ENCODE measurements around the gene CCDC159.

Gene CCDC159

DNA sequence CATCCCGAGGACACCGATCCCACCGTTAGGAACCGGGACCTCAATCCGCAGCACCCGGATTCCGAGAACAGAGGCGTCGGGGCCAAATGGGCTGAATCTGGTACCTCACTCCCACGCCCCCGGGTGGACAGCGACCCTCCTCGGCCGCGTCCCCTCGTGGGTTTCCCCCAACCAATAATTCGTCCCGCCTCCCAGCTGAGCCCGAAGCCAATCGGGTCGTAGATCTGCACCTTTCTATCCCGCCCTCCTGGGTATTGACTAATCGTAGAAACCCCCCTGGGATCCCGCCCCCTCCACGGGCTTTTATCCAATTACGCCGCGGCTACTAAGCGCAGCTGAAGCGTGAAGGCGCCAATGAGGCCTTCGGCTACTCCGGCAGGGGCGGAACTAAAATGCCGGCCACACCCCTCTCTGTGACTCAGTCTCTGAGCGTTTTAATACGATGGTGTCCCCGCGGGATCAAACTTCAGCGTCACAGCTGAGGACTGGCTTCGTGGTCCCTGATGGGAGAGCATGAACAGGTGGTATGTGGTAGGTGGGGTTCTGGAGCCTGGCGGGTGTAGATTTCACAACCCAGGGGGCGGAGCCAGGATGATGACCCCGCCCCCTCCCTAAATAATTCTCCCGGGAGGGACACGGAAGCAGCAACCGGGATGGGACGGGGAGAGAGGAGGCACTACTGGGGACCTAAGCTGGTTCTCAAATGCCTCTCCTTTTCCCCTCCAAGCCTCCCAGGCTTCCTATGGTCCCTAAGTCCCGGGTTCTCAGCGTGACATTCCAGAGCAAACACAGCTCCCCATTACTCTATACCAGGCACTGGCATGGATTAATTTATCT lies at the start of gene CCDC159, which contains the start of gene TMEM205 (continued):
- no peak; the same call in 1 of the 2 replicates for TF ChIP-seq ZNF2 (tag by site-specific recombination; IDR thresholded peaks at IDR 0.05)
- no peak for TF ChIP-seq ZNF555 (tag by site-specific recombination; conservative IDR thresholded peaks at IDR 0.05)
- TF ChIP-seq ZNF660 (tag by site-specific recombination; IDR thresholded peaks at IDR 0.05) = no peak; the same call in 1 of the 2 replicates
- TF ChIP-seq TCF7L2 (IDR thresholded peaks at IDR 0.05; ENCODE audit: borderline replicate concordance, low read depth, low read length) = no peak
- no peak for TF ChIP-seq ZIC2 (tag by site-specific recombination; IDR thresholded peaks at IDR 0.05)
- TF ChIP-seq ZNF558 (tag by site-specific recombination; IDR thresholded peaks at IDR 0.05) = no peak
- TF ChIP-seq, protein P1, sequence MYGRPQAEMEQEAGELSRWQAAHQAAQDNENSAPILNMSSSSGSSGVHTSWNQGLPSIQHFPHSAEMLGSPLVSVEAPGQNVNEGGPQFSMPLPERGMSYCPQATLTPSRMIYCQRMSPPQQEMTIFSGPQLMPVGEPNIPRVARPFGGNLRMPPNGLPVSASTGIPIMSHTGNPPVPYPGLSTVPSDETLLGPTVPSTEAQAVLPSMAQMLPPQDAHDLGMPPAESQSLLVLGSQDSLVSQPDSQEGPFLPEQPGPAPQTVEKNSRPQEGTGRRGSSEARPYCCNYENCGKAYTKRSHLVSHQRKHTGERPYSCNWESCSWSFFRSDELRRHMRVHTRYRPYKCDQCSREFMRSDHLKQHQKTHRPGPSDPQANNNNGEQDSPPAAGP (tag by site-specific recombination; IDR thresholded peaks at IDR 0.05) = no peak
- TF ChIP-seq ZNF433 (tag by site-specific recombination; IDR thresholded peaks at IDR 0.05; ENCODE audit: low read depth) = no peak
- TF ChIP-seq, protein P2, sequence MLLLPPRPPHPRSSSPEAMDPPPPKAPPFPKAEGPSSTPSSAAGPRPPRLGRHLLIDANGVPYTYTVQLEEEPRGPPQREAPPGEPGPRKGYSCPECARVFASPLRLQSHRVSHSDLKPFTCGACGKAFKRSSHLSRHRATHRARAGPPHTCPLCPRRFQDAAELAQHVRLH (tag by site-specific recombination; IDR thresholded peaks at IDR 0.05) = no peak
- TF ChIP-seq ZNF501 (tag by site-specific recombination; IDR thresholded peaks at IDR 0.05) = no peak; the same call in 1 of the 2 replicates
- TF ChIP-seq ZBTB7A (tag by site-specific recombination; IDR thresholded peaks at IDR 0.05; ENCODE audit: low read depth) = no peak
- TF ChIP-seq, protein P3, sequence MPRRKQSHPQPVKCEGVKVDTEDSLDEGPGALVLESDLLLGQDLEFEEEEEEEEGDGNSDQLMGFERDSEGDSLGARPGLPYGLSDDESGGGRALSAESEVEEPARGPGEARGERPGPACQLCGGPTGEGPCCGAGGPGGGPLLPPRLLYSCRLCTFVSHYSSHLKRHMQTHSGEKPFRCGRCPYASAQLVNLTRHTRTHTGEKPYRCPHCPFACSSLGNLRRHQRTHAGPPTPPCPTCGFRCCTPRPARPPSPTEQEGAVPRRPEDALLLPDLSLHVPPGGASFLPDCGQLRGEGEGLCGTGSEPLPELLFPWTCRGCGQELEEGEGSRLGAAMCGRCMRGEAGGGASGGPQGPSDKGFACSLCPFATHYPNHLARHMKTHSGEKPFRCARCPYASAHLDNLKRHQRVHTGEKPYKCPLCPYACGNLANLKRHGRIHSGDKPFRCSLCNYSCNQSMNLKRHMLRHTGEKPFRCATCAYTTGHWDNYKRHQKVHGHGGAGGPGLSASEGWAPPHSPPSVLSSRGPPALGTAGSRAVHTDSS (tag by site-specific recombination; IDR thresholded peaks at IDR 0.05) = no peak
- no peak for TF ChIP-seq ZBTB8A (tag by site-specific recombination; IDR thresholded peaks at IDR 0.05)
- no peak for TF ChIP-seq ZNF157 (tag by site-specific recombination; IDR thresholded peaks at IDR 0.05)
- peak; percentile 91 for TF ChIP-seq ZNF629 (tag by site-specific recombination; IDR thresholded peaks at IDR 0.05)
- TF ChIP-seq ZNF747 (tag by site-specific recombination; IDR thresholded peaks at IDR 0.05) = no peak
- TF ChIP-seq ZSCAN23 (tag by site-specific recombination; IDR thresholded peaks at IDR 0.05) = no peak
- TF ChIP-seq, protein P4, sequence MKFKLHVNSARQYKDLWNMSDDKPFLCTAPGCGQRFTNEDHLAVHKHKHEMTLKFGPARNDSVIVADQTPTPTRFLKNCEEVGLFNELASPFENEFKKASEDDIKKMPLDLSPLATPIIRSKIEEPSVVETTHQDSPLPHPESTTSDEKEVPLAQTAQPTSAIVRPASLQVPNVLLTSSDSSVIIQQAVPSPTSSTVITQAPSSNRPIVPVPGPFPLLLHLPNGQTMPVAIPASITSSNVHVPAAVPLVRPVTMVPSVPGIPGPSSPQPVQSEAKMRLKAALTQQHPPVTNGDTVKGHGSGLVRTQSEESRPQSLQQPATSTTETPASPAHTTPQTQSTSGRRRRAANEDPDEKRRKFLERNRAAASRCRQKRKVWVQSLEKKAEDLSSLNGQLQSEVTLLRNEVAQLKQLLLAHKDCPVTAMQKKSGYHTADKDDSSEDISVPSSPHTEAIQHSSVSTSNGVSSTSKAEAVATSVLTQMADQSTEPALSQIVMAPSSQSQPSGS (tag by site-specific recombination; IDR thresholded peaks at IDR 0.05; ENCODE audit: low read depth) = no peak
- no peak for TF ChIP-seq ZNF623 (tag by site-specific recombination; IDR thresholded peaks at IDR 0.05)
- TF ChIP-seq, protein P5, sequence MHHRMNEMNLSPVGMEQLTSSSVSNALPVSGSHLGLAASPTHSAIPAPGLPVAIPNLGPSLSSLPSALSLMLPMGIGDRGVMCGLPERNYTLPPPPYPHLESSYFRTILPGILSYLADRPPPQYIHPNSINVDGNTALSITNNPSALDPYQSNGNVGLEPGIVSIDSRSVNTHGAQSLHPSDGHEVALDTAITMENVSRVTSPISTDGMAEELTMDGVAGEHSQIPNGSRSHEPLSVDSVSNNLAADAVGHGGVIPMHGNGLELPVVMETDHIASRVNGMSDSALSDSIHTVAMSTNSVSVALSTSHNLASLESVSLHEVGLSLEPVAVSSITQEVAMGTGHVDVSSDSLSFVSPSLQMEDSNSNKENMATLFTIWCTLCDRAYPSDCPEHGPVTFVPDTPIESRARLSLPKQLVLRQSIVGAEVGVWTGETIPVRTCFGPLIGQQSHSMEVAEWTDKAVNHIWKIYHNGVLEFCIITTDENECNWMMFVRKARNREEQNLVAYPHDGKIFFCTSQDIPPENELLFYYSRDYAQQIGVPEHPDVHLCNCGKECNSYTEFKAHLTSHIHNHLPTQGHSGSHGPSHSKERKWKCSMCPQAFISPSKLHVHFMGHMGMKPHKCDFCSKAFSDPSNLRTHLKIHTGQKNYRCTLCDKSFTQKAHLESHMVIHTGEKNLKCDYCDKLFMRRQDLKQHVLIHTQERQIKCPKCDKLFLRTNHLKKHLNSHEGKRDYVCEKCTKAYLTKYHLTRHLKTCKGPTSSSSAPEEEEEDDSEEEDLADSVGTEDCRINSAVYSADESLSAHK (tag by site-specific recombination; IDR thresholded peaks at IDR 0.05) = no peak
- TF ChIP-seq, protein P6, sequence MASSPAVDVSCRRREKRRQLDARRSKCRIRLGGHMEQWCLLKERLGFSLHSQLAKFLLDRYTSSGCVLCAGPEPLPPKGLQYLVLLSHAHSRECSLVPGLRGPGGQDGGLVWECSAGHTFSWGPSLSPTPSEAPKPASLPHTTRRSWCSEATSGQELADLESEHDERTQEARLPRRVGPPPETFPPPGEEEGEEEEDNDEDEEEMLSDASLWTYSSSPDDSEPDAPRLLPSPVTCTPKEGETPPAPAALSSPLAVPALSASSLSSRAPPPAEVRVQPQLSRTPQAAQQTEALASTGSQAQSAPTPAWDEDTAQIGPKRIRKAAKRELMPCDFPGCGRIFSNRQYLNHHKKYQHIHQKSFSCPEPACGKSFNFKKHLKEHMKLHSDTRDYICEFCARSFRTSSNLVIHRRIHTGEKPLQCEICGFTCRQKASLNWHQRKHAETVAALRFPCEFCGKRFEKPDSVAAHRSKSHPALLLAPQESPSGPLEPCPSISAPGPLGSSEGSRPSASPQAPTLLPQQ (tag by site-specific recombination; IDR thresholded peaks at IDR 0.05) = no peak; the same call in none of the 2 replicates
- TF ChIP-seq ZNF404 (tag by site-specific recombination; IDR thresholded peaks at IDR 0.05) = no peak
- no peak for TF ChIP-seq ZNF146 (tag by site-specific recombination; IDR thresholded peaks at IDR 0.05)
- TF ChIP-seq ZEB2 (tag by site-specific recombination; IDR thresholded peaks at IDR 0.05) = no peak
- no peak; the same call in 1 of the 2 replicates for TF ChIP-seq ZNF76 (tag by site-specific recombination; IDR thresholded peaks at IDR 0.05; ENCODE audit: borderline replicate concordance, low read depth)
- TF ChIP-seq OVOL3 (tag by site-specific recombination; IDR thresholded peaks at IDR 0.05) = no peak
- TF ChIP-seq ZNF791 (tag by site-specific recombination; IDR thresholded peaks at IDR 0.05) = no peak
- TF ChIP-seq BCL11B (tag by site-specific recombination; IDR thresholded peaks at IDR 0.05; ENCODE audit: low read depth) = no peak
- peak; percentile 43; the same call in 1 of the 2 replicates for TF ChIP-seq ZNF341 (tag by site-specific recombination; IDR thresholded peaks at IDR 0.05; ENCODE audit: low read depth)
- peak; percentile 67; the same call in 1 of the 2 replicates for TF ChIP-seq ZBTB20 (tag by site-specific recombination; IDR thresholded peaks at IDR 0.05)
- TF ChIP-seq SP3 (tag by site-specific recombination; IDR thresholded peaks at IDR 0.05) = peak; percentile 93
- TF ChIP-seq MYNN (tag by site-specific recombination; IDR thresholded peaks at IDR 0.05; ENCODE audit: borderline replicate concordance) = no peak
- no peak for TF ChIP-seq ZNF23 (tag by site-specific recombination; IDR thresholded peaks at IDR 0.05; ENCODE audit: borderline replicate concordance)
